Measurements from ENCODE around the gene TRIM52. TPM values are rescaled to one million over a fixed set of nuclear protein-coding genes. Genes with fewer than 3 reads are reported as not detected.

TRIM52 gene
- total and polyA plus RNA-seq, 2 of the 4 experiments (the other 2 are of a cell fraction) = 2.3 to 6.9 TPM

DNA sequence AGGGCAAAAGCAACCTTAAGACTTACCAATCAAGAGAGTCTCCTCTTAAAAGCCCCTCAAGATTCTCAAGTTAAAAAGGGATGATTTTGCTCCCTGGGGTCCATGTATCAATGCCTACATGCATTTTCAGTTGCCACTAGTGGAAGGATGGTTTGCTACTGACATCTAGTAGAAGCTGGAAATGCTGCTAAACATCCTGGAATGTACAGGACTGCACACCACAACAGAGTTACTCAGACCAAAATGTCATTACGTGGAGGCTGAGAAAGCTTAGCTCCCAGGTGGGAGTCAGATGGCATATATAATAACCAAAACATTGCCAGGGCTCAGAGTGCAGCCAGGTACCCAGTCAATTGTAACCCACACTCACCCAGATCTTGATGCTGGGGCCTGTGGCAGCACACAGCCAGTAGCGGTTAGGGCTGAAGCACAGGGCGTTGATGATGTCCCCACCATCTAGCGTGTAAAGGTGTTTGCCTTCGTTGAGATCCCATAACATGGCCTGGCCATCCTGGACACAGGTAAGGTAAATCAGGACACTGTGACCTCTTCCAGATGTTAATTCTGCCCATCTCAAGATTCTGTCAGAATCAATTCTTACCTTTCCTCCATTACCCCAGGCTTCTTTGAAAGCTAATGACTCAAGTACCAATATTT lies 23.1 kb downstream of the TRIM52 start:
- DNase-seq (no peak), ATAC-seq (ENCODE audit: low read depth) (no peak)
- Histone ChIP-seq H3K9me1 (ENCODE audit: insufficient read depth, low read length) (peaks cover 15% of the 10 kb centered on the region), H3K27me3 (ENCODE audit: control insufficient read depth, insufficient read depth, low read length) (no peaks in the 10 kb centered on the region), H2BK5ac (ENCODE audit: low read depth, low read length, poor library complexity, severe bottlenecking) (no peak overlapping the region), H3K14ac (replicated peaks; ENCODE audit: low read depth, low read length) (no peak overlapping the region), H3K4me1 (ENCODE audit: control insufficient read depth, insufficient read depth, low read length) (peaks cover 7% of the 10 kb centered on the region), H3K56ac (ENCODE audit: extremely low read depth, insufficient read depth, low read length) (no peak overlapping the region), H4K5ac (ENCODE audit: low read depth, low read length) (no peak overlapping the region), H3K79me1 (ENCODE audit: low read depth in 1 of 2, low read length in 2 of 2) (peaks cover 12 to 52% of the 10 kb centered on the region in 2 experiments), H2BK120ac (ENCODE audit: low read depth, low read length) (no peak overlapping the region), H2AK5ac (ENCODE audit: low read depth, low read length) (no peak overlapping the region), H2AK9ac (replicated peaks; ENCODE audit: low read depth, low read length, poor library complexity) (no peak overlapping the region), H3K4me3 (ENCODE audit: insufficient read depth, low read depth, low read length) (no peak overlapping the region), H4K8ac (ENCODE audit: low read depth in 2 of 2, low read length in 2 of 2) (no peak overlapping the region), H2BK15ac (ENCODE audit: low read depth, low read length) (no peak overlapping the region), H3K9ac (ENCODE audit: low read depth, low read length) (no peak overlapping the region), H3K18ac (ENCODE audit: low read depth, low read length) (no peak overlapping the region), H4K91ac (ENCODE audit: insufficient read depth, low read depth, low read length) (no peak overlapping the region), H3K4ac (ENCODE audit: low read depth, low read length) (no peak overlapping the region), H2AFZ (replicated peaks; ENCODE audit: low read length, poor library complexity) (no peak overlapping the region), H3K9me3 (ENCODE audit: control insufficient read depth, insufficient read depth, low read length) (no peaks in the 10 kb centered on the region), H4K20me1 (ENCODE audit: insufficient read depth, low read length) (peaks cover 94% of the 10 kb centered on the region), H3K4me2 (ENCODE audit: low read depth, low read length) (no peak overlapping the region), H3K36me3 (ENCODE audit: control insufficient read depth, insufficient read depth, low read length) (peaks cover 83% of the 10 kb centered on the region), H2BK20ac (ENCODE audit: low read depth, low read length) (no peak overlapping the region), H3K23ac (ENCODE audit: low read depth, low read length) (no peak overlapping the region), H3K27ac (ENCODE audit: insufficient read depth, low read length) (no peak overlapping the region)
- no peak for TF ChIP-seq RFX5 (IDR thresholded peaks at IDR 0.05; ENCODE audit: low read depth, low read length)
- no peak for TF ChIP-seq MXI1 (IDR thresholded peaks at IDR 0.05; ENCODE audit: borderline replicate concordance, low read depth, low read length)
- TF ChIP-seq FOS (IDR thresholded peaks at IDR 0.05; ENCODE audit: low read depth, low read length) = no peak
- no peak for TF ChIP-seq RAD21 (IDR thresholded peaks at IDR 0.05; ENCODE audit: low read length)
- no peak for TF ChIP-seq CHD1 (IDR thresholded peaks at IDR 0.05; ENCODE audit: low read depth, low read length)
- TF ChIP-seq, protein P1, sequence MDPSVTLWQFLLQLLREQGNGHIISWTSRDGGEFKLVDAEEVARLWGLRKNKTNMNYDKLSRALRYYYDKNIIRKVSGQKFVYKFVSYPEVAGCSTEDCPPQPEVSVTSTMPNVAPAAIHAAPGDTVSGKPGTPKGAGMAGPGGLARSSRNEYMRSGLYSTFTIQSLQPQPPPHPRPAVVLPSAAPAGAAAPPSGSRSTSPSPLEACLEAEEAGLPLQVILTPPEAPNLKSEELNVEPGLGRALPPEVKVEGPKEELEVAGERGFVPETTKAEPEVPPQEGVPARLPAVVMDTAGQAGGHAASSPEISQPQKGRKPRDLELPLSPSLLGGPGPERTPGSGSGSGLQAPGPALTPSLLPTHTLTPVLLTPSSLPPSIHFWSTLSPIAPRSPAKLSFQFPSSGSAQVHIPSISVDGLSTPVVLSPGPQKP (IDR thresholded peaks at IDR 0.05; ENCODE audit: borderline replicate concordance, low read depth, low read length) = no peak
- TF ChIP-seq MAZ (IDR thresholded peaks at IDR 0.05; ENCODE audit: borderline replicate concordance, low read depth, low read length) = no peak
- TF ChIP-seq, protein P2, sequence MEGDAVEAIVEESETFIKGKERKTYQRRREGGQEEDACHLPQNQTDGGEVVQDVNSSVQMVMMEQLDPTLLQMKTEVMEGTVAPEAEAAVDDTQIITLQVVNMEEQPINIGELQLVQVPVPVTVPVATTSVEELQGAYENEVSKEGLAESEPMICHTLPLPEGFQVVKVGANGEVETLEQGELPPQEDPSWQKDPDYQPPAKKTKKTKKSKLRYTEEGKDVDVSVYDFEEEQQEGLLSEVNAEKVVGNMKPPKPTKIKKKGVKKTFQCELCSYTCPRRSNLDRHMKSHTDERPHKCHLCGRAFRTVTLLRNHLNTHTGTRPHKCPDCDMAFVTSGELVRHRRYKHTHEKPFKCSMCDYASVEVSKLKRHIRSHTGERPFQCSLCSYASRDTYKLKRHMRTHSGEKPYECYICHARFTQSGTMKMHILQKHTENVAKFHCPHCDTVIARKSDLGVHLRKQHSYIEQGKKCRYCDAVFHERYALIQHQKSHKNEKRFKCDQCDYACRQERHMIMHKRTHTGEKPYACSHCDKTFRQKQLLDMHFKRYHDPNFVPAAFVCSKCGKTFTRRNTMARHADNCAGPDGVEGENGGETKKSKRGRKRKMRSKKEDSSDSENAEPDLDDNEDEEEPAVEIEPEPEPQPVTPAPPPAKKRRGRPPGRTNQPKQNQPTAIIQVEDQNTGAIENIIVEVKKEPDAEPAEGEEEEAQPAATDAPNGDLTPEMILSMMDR (conservative IDR thresholded peaks at IDR 0.05; ENCODE audit: low read depth, low read length) = no peak
- TF ChIP-seq NFE2L2 (IDR thresholded peaks at IDR 0.05; ENCODE audit: low read depth, low read length) = no peak
- TF ChIP-seq MAFK (IDR thresholded peaks at IDR 0.05; ENCODE audit: low read depth, low read length) = no peak
- TF ChIP-seq, protein P3, sequence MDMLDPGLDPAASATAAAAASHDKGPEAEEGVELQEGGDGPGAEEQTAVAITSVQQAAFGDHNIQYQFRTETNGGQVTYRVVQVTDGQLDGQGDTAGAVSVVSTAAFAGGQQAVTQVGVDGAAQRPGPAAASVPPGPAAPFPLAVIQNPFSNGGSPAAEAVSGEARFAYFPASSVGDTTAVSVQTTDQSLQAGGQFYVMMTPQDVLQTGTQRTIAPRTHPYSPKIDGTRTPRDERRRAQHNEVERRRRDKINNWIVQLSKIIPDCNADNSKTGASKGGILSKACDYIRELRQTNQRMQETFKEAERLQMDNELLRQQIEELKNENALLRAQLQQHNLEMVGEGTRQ (IDR thresholded peaks at IDR 0.05; ENCODE audit: low read depth, low read length) = no peak
- no peak for TF ChIP-seq CEBPB (IDR thresholded peaks at IDR 0.05; ENCODE audit: low read depth, low read length)
- no peak for TF ChIP-seq SMC3 (IDR thresholded peaks at IDR 0.05; ENCODE audit: low read depth, low read length)
- no peak for TF ChIP-seq POLR2A (IDR thresholded peaks at IDR 0.05; ENCODE audit: low read depth, low read length)
- no peak for TF ChIP-seq BHLHE40 (IDR thresholded peaks at IDR 0.05; ENCODE audit: low read depth, low read length)
- TF ChIP-seq RCOR1 (IDR thresholded peaks at IDR 0.05; ENCODE audit: insufficient replicate concordance, low read length) = no peak
- in situ Hi-C loops (cut with MboI; ENCODE audit: low sequenced_read_pairs) (no loop called here), intact Hi-C loops (cut with micrococcal nuclease) (no loop called here), dilution Hi-C loops (cut with HindIII; ENCODE audit: low sequenced_read_pairs, unreplicated experiment) (no loop called here)
- ChIA-PET POLR2A (ENCODE audit: unreplicated experiment) (no interaction called here), CTCF (no interaction called here)
- BruUV-seq (replicated peaks) = no TSS peak
- WGBS, 2 experiments (ENCODE audit: extremely low coverage in 2 of 2, insufficient read length in 1 of 2) = 100% methylated on average over 1 of the region's 5 CpGs; no CpG with 5 or more reads in 1 of the 2 experiments

Data from IMR-90 (cell line).